ENCODE results near the gene CDYL2. TPM values are rescaled to one million over a fixed set of nuclear protein-coding genes. Genes with fewer than 3 reads are reported as not detected.

Gene CDYL2
- total RNA-seq, 1 experiment from 2014 or later = 7.6 TPM

DNA sequence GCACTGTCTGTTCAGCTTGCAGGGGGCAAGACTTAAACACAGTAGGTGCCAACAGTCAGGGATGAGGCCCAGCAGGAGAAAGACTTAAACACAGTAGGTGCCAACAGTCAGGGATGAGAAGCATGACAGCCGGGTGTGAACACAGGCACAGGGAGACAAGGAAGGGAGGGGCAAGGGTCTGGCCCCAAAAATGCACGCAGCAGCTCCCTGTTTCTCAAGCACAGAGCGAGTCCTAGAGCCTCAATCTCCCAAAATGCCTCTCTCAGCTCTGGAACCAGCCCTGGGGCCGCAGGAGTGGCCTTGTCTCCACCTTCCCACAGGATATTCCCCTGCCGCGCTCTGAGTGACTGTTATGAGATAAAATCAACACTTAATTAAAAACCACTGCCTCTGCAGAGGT, 197.2 kb downstream of the CDYL2 start:
- Histone ChIP-seq H3K27me3 (ENCODE audit: low read length) (no peaks in the 10 kb centered on the region), H3K27ac (ENCODE audit: low read length) (no peak overlapping the region), H3F3A (ENCODE audit: low read length, unreplicated experiment) (no peaks in the 10 kb centered on the region), H3K4me1 (ENCODE audit: insufficient read depth, low read length) (peaks cover 9% of the 10 kb centered on the region; the same call in 1 of the 2 replicates), H3K9me2 (replicated peaks; ENCODE audit: low read length) (no peaks in the 10 kb centered on the region), H3K4me3 (ENCODE audit: low read length) (no peak overlapping the region), H4K20me1 (ENCODE audit: low read length) (no peaks in the 10 kb centered on the region), H3K9me3 (ENCODE audit: low read length) (no peaks in the 10 kb centered on the region), H3K79me2 (ENCODE audit: low read length) (no peaks in the 10 kb centered on the region), H3K4me2 (ENCODE audit: low read length) (no peak overlapping the region), H3K9ac (ENCODE audit: low read length) (no peak overlapping the region), H2AFZ (ENCODE audit: low read length) (no peak overlapping the region), H3K36me3 (ENCODE audit: low read depth, low read length) (no peaks in the 10 kb centered on the region)
- no TSS peak for BruUV-seq (replicated peaks)
- intact Hi-C loops (cut with micrococcal nuclease) = no loop called here
- no peak for DNase-seq
- TF ChIP-seq, protein P1, sequence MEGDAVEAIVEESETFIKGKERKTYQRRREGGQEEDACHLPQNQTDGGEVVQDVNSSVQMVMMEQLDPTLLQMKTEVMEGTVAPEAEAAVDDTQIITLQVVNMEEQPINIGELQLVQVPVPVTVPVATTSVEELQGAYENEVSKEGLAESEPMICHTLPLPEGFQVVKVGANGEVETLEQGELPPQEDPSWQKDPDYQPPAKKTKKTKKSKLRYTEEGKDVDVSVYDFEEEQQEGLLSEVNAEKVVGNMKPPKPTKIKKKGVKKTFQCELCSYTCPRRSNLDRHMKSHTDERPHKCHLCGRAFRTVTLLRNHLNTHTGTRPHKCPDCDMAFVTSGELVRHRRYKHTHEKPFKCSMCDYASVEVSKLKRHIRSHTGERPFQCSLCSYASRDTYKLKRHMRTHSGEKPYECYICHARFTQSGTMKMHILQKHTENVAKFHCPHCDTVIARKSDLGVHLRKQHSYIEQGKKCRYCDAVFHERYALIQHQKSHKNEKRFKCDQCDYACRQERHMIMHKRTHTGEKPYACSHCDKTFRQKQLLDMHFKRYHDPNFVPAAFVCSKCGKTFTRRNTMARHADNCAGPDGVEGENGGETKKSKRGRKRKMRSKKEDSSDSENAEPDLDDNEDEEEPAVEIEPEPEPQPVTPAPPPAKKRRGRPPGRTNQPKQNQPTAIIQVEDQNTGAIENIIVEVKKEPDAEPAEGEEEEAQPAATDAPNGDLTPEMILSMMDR (conservative IDR thresholded peaks at IDR 0.05; ENCODE audit: low read depth, low read length) = no peak
- TF ChIP-seq EZH2phosphoT487 (IDR thresholded peaks at IDR 0.05; ENCODE audit: borderline replicate concordance, low read length) (no peak), EZH2 (IDR thresholded peaks at IDR 0.05; ENCODE audit: low read length, unreplicated experiment) (no peak)
- ATAC-seq = no peak
- ChIA-PET CTCF (no interaction called here), POLR2A (ENCODE audit: unreplicated experiment) (no interaction called here)

DNA sequence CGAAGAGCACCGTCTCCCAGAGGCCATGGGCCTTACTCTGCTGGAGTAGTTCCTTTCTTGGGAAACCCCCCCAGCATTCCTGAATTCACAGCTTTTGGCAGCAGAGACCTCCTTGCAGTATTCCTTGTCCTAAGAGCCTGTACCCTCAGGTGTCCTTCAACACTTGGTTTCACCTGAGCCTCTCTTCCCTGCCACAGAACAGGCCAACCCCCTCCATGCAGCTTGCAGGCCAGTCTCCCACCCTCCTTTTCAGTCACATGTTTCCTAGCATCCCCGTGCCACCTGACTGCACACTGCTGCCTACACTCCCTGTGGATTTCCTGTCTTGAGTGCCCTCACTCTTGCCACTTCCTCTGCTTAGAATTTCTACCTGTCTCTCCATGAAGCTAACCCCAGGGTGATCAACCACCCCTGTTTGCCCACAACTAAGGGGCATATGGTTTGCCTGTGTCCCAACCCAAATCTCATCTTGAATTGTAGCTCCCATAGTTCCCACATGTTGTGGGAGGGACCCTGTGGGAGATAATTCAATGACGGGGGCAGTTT, 198.1 kb downstream of the CDYL2 start:
- intact Hi-C loops (cut with micrococcal nuclease) = no loop called here
- no peak overlapping the region for H3K4me2 ChIP-seq (ENCODE audit: low read length)
- BruUV-seq (replicated peaks) = no TSS peak
- H2AFZ ChIP-seq (ENCODE audit: low read length) = no peak overlapping the region
- no peaks in the 10 kb centered on the region for H3K27me3 ChIP-seq (ENCODE audit: low read length)
- no peaks in the 10 kb centered on the region for H4K20me1 ChIP-seq (ENCODE audit: low read length)
- H3K9me3 ChIP-seq (ENCODE audit: low read length) = no peaks in the 10 kb centered on the region
- H3K4me3 ChIP-seq (ENCODE audit: low read length) = no peak overlapping the region
- no peak overlapping the region for H3K27ac ChIP-seq (ENCODE audit: low read length)
- POLR2A ChIA-PET (ENCODE audit: unreplicated experiment) = no interaction called here
- H3K4me1 ChIP-seq (ENCODE audit: insufficient read depth, low read length) = peaks cover 9% of the 10 kb centered on the region; the same call in 1 of the 2 replicates
- no peaks in the 10 kb centered on the region for H3K79me2 ChIP-seq (ENCODE audit: low read length)
- no peaks in the 10 kb centered on the region for H3K36me3 ChIP-seq (ENCODE audit: low read depth, low read length)
- ATAC-seq = no peak
- CTCF ChIA-PET = no interaction called here
- H3K9me2 ChIP-seq (replicated peaks; ENCODE audit: low read length) = no peaks in the 10 kb centered on the region
- H3K9ac ChIP-seq (ENCODE audit: low read length) = no peak overlapping the region
- TF ChIP-seq EZH2 (IDR thresholded peaks at IDR 0.05; ENCODE audit: low read length, unreplicated experiment) = no peak
- TF ChIP-seq, protein P1 (conservative IDR thresholded peaks at IDR 0.05; ENCODE audit: low read depth, low read length) = no peak
- DNase-seq = no peak
- no peaks in the 10 kb centered on the region for H3F3A ChIP-seq (ENCODE audit: low read length, unreplicated experiment)

DNA sequence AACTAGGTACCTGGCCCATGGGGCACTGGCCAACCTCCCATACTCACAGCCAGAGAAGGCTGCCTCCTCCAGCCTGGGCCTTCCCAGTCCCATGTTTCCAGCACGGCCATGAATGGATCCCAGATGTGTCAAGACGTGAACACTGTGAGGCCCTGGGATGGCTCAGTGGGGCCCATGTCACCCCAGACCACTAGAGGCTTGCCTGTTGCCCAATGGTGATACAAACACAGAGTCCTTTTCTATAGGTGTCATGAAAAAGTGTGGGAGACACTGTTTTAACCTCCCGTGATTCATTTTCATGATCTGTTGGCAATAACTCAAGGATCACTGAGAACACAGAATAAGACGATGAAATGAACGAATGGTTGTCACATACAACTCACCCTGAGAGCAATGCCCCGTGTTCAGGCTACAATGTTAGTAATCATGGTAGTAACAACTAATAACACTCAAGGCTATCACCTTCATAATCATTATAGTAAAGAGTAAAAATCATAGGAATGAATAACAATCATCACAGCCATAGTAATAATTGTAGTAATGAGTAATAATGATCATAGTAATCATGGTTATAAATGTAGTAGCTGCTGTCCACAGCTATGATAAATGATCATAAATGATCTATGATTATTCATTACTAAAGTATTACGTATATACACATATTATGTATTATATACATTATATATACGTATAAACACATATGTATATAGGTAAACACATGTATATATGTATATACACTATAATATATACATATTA, 199.6 kb downstream of the CDYL2 start:
- H3F3A ChIP-seq (ENCODE audit: low read length, unreplicated experiment) = no peaks in the 10 kb centered on the region
- no peaks in the 10 kb centered on the region for H4K20me1 ChIP-seq (ENCODE audit: low read length)
- no peak overlapping the region for H3K27ac ChIP-seq (ENCODE audit: low read length)
- DNase-seq (no peak), ATAC-seq (no peak)
- no peak for TF ChIP-seq EZH2 (IDR thresholded peaks at IDR 0.05; ENCODE audit: low read length, unreplicated experiment)
- no peak for TF ChIP-seq EZH2phosphoT487 (IDR thresholded peaks at IDR 0.05; ENCODE audit: borderline replicate concordance, low read length)
- TF ChIP-seq, protein P1 (conservative IDR thresholded peaks at IDR 0.05; ENCODE audit: low read depth, low read length) = no peak
- no peaks in the 10 kb centered on the region for H3K9me2 ChIP-seq (replicated peaks; ENCODE audit: low read length)
- H3K36me3 ChIP-seq (ENCODE audit: low read depth, low read length) = no peaks in the 10 kb centered on the region
- H3K9me3 ChIP-seq (ENCODE audit: low read length) = no peaks in the 10 kb centered on the region
- H3K4me1 ChIP-seq (ENCODE audit: insufficient read depth, low read length) = peaks cover 12% of the 10 kb centered on the region
- intact Hi-C loops (cut with micrococcal nuclease) = no loop called here
- no peaks in the 10 kb centered on the region for H3K27me3 ChIP-seq (ENCODE audit: low read length)
- ChIA-PET CTCF (no interaction called here), POLR2A (ENCODE audit: unreplicated experiment) (no interaction called here)
- H3K4me3 ChIP-seq (ENCODE audit: low read length) = no peak overlapping the region
- no peak overlapping the region for H3K4me2 ChIP-seq (ENCODE audit: low read length)
- no TSS peak for BruUV-seq (replicated peaks)
- H2AFZ ChIP-seq (ENCODE audit: low read length) = no peak overlapping the region
- H3K79me2 ChIP-seq (ENCODE audit: low read length) = no peaks in the 10 kb centered on the region
- no peak overlapping the region for H3K9ac ChIP-seq (ENCODE audit: low read length)
